ENCODE data around the gene OR52H1.

The OR52H1 gene

GRCh38 chr11:5557751-5558150 lies 9.4 kb upstream of the OR52H1 start:
- in situ Hi-C loops (cut with MboI; ENCODE audit: low sequenced_read_pairs) = no loop called here
- Histone ChIP-seq H3K4me3 (no peak overlapping the region), H3K36me3 (replicated peaks) (no peaks in the 10 kb centered on the region), H3K9me3 (no peaks in the 10 kb centered on the region), H3K4me1 (no peaks in the 10 kb centered on the region), H3K27me3 (ENCODE audit: low read depth) (no peaks in the 10 kb centered on the region)
- DNase-seq (ENCODE audit: low spot score in 2 of 2) = no peak

GRCh38 chr11:5556596-5557188 lies 8.4 kb upstream of the OR52H1 start:
- in situ Hi-C loops (cut with MboI; ENCODE audit: low sequenced_read_pairs) = no loop called here
- no peak overlapping the region for H3K4me3 ChIP-seq
- H3K9me3 ChIP-seq = no peaks in the 10 kb centered on the region
- no peaks in the 10 kb centered on the region for H3K27me3 ChIP-seq (ENCODE audit: low read depth)
- H3K4me1 ChIP-seq = no peaks in the 10 kb centered on the region
- H3K36me3 ChIP-seq (replicated peaks) = no peaks in the 10 kb centered on the region
- no peak for DNase-seq (ENCODE audit: low spot score in 2 of 2)

- no peaks in the 10 kb centered on the region for H3K27me3 ChIP-seq (ENCODE audit: low read depth)
- no peaks in the 10 kb centered on the region for H3K9me3 ChIP-seq
- no peak for DNase-seq (ENCODE audit: low spot score in 2 of 2)
- H3K36me3 ChIP-seq (replicated peaks) = no peaks in the 10 kb centered on the region
- in situ Hi-C loops (cut with MboI; ENCODE audit: low sequenced_read_pairs) = no loop called here
- H3K4me3 ChIP-seq = no peak overlapping the region
- no peaks in the 10 kb centered on the region for H3K4me1 ChIP-seq
Measured at GRCh38 chr11:5553343-5553742, 5.0 kb upstream of the OR52H1 start.

GRCh38 chr11:5550440-5551095 lies 2.2 kb upstream of the OR52H1 start:
- DNase-seq (ENCODE audit: low spot score in 2 of 2) = no peak
- Histone ChIP-seq H3K4me3 (no peak overlapping the region), H3K4me1 (no peaks in the 10 kb centered on the region), H3K27me3 (ENCODE audit: low read depth) (no peaks in the 10 kb centered on the region), H3K9me3 (no peaks in the 10 kb centered on the region), H3K36me3 (replicated peaks) (no peaks in the 10 kb centered on the region)
- in situ Hi-C loops (cut with MboI; ENCODE audit: low sequenced_read_pairs) = no loop called here

- H3K4me3 ChIP-seq = no peak overlapping the region
- H3K4me1 ChIP-seq = no peaks in the 10 kb centered on the region
- H3K36me3 ChIP-seq (replicated peaks) = no peaks in the 10 kb centered on the region
- DNase-seq (ENCODE audit: low spot score in 2 of 2) = no peak
- no peaks in the 10 kb centered on the region for H3K9me3 ChIP-seq
- H3K27me3 ChIP-seq (ENCODE audit: low read depth) = no peaks in the 10 kb centered on the region
- in situ Hi-C loops (cut with MboI; ENCODE audit: low sequenced_read_pairs) = no loop called here
Measured at GRCh38 chr11:5547982-5548381, 358 bp downstream of the OR52H1 start.

GRCh38 chr11:5546457-5546856 lies 1.9 kb downstream of the OR52H1 start:
- Histone ChIP-seq H3K36me3 (replicated peaks) (no peaks in the 10 kb centered on the region), H3K27me3 (ENCODE audit: low read depth) (no peaks in the 10 kb centered on the region), H3K4me1 (no peaks in the 10 kb centered on the region), H3K4me3 (no peak overlapping the region), H3K9me3 (no peaks in the 10 kb centered on the region)
- DNase-seq (ENCODE audit: low spot score in 2 of 2) = no peak
- in situ Hi-C loops (cut with MboI; ENCODE audit: low sequenced_read_pairs) = no loop called here

GRCh38 chr11:5541427-5541826 lies 6.9 kb downstream of the OR52H1 start:
- no peaks in the 10 kb centered on the region for H3K27me3 ChIP-seq (ENCODE audit: low read depth)

GRCh38 chr11:5536482-5536881 lies 11.9 kb downstream of the OR52H1 start:
- Histone ChIP-seq H3K4me3 (no peak overlapping the region), H3K36me3 (replicated peaks) (no peaks in the 10 kb centered on the region), H3K27me3 (ENCODE audit: low read depth) (no peaks in the 10 kb centered on the region), H3K9me3 (no peaks in the 10 kb centered on the region), H3K4me1 (no peaks in the 10 kb centered on the region)
- in situ Hi-C loops (cut with MboI; ENCODE audit: low sequenced_read_pairs) = no loop called here
- no peak for DNase-seq (ENCODE audit: low spot score in 2 of 2)

More at GRCh38 chr11:5541427-5541826, 6.9 kb downstream of the OR52H1 start:
- Histone ChIP-seq H3K4me3 (no peak overlapping the region), H3K36me3 (replicated peaks) (no peaks in the 10 kb centered on the region), H3K4me1 (no peaks in the 10 kb centered on the region), H3K9me3 (no peaks in the 10 kb centered on the region)
- in situ Hi-C loops (cut with MboI; ENCODE audit: low sequenced_read_pairs) = no loop called here
- no peak for DNase-seq (ENCODE audit: low spot score in 2 of 2)

- in situ Hi-C loops (cut with MboI; ENCODE audit: low sequenced_read_pairs) = no loop called here
- Histone ChIP-seq H3K36me3 (replicated peaks) (no peaks in the 10 kb centered on the region), H3K4me3 (no peak overlapping the region), H3K9me3 (no peaks in the 10 kb centered on the region), H3K27me3 (ENCODE audit: low read depth) (no peaks in the 10 kb centered on the region), H3K4me1 (no peaks in the 10 kb centered on the region)
- no peak for DNase-seq (ENCODE audit: low spot score in 2 of 2)
Measured at GRCh38 chr11:5534046-5534445, 14.3 kb downstream of the OR52H1 start.

- Histone ChIP-seq H3K27me3 (ENCODE audit: low read depth) (no peaks in the 10 kb centered on the region), H3K9me3 (no peaks in the 10 kb centered on the region), H3K4me1 (no peaks in the 10 kb centered on the region), H3K36me3 (replicated peaks) (no peaks in the 10 kb centered on the region), H3K4me3 (no peak overlapping the region)
- no peak for DNase-seq (ENCODE audit: low spot score in 2 of 2)
- in situ Hi-C loops (cut with MboI; ENCODE audit: low sequenced_read_pairs) = no loop called here
Measured at GRCh38 chr11:5531053-5531831, 17.1 kb downstream of the OR52H1 start.

- Histone ChIP-seq H3K27me3 (ENCODE audit: low read depth) (no peaks in the 10 kb centered on the region), H3K36me3 (replicated peaks) (no peaks in the 10 kb centered on the region), H3K4me3 (no peak overlapping the region), H3K4me1 (no peaks in the 10 kb centered on the region), H3K9me3 (no peaks in the 10 kb centered on the region)
- in situ Hi-C loops (cut with MboI; ENCODE audit: low sequenced_read_pairs) = no loop called here
- DNase-seq (ENCODE audit: low spot score in 2 of 2) = no peak
Measured at GRCh38 chr11:5528495-5528894, 19.8 kb downstream of the OR52H1 start.

GRCh38 chr11:5527716-5528115 lies 20.6 kb downstream of the OR52H1 start:
- Histone ChIP-seq H3K27me3 (ENCODE audit: low read depth) (no peaks in the 10 kb centered on the region), H3K4me1 (no peaks in the 10 kb centered on the region), H3K9me3 (no peaks in the 10 kb centered on the region), H3K36me3 (replicated peaks) (no peaks in the 10 kb centered on the region), H3K4me3 (no peak overlapping the region)
- DNase-seq (ENCODE audit: low spot score in 2 of 2) = no peak
- in situ Hi-C loops (cut with MboI; ENCODE audit: low sequenced_read_pairs) = no loop called here

GRCh38 chr11:5524756-5525155 lies 23.6 kb downstream of the OR52H1 start:
- H3K9me3 ChIP-seq = no peaks in the 10 kb centered on the region
- H3K4me1 ChIP-seq = no peaks in the 10 kb centered on the region
- in situ Hi-C loops (cut with MboI; ENCODE audit: low sequenced_read_pairs) = no loop called here
- no peaks in the 10 kb centered on the region for H3K36me3 ChIP-seq (replicated peaks)
- no peak overlapping the region for H3K4me3 ChIP-seq
- H3K27me3 ChIP-seq (ENCODE audit: low read depth) = no peaks in the 10 kb centered on the region
- no peak for DNase-seq (ENCODE audit: low spot score in 2 of 2)

- Histone ChIP-seq H3K4me1 (no peaks in the 10 kb centered on the region), H3K4me3 (no peak overlapping the region), H3K27me3 (ENCODE audit: low read depth) (no peaks in the 10 kb centered on the region), H3K9me3 (no peaks in the 10 kb centered on the region), H3K36me3 (replicated peaks) (no peaks in the 10 kb centered on the region)
- DNase-seq (ENCODE audit: low spot score in 2 of 2) = no peak
- in situ Hi-C loops (cut with MboI; ENCODE audit: low sequenced_read_pairs) = no loop called here
Measured at GRCh38 chr11:5522308-5522707, 26.0 kb downstream of the OR52H1 start.
